Activated T-cell treated with anti-CD3 and anti-CD28 coated beads, Interleukin-2, amount 50 U/mL, for 72 hours (primary cell): ENCODE results near the gene EHMT2. TPM values are rescaled to one million over a fixed set of nuclear protein-coding genes. Genes with fewer than 3 reads are reported as not detected.
"Not testable (repeated sequence)": the region's sequence is repeated elsewhere in the genome, so short reads cannot be mapped to it uniquely, and the experiment has no call there.

Experiments used
- ATAC-seq, 2 donors: fragments of 150-1000 bp; cut with Tn5 transposase; replicated peaks in 1 of 2; 2 replicates each; pipeline ENCODE4 v1.10.0; 2021; ENCODE audit warnings: moderate library complexity in 2 of 2, mild to moderate bottlenecking in 1 of 2
- DNase-seq, 2 donors: peaks; one replicate each; pipeline ENCODE4 v3.0.0; 2021 to 2022; ENCODE audit warnings: mixed read lengths in 1 of 2
- H3K27ac Mint-ChIP-seq: one replicate; pipeline ENCODE4 v1.8.0; 2022; ENCODE audit warnings: mild to moderate bottlenecking, moderate library complexity, mixed read lengths
- H3K27me3 Mint-ChIP-seq: one replicate; pipeline ENCODE4 v1.8.0; 2022; ENCODE audit warnings: low read depth, mixed read lengths
- H3K36me3 Mint-ChIP-seq, 2 donors: one replicate each; pipeline ENCODE4 v1.8.0; 2022; ENCODE audit warnings: mixed read lengths in 2 of 2, mild to moderate bottlenecking in 1 of 2; ENCODE audit not compliant: insufficient read depth in 2 of 2
- H3K4me1 Mint-ChIP-seq: one replicate; pipeline ENCODE4 v1.8.0; 2022; ENCODE audit warnings: low read depth, mixed read lengths
- H3K4me3 Mint-ChIP-seq, 2 donors: one replicate each; pipeline ENCODE4 v1.8.0; 2022; ENCODE audit warnings: mild to moderate bottlenecking in 2 of 2, mixed read lengths in 2 of 2, moderate library complexity in 2 of 2
- H3K9me3 Mint-ChIP-seq, 2 donors: one replicate each; pipeline ENCODE4 v1.8.0; 2022; ENCODE audit warnings: mixed read lengths in 2 of 2
- total RNA-seq, 2 donors: library from RNA; stranded (reverse); gene quantifications; one replicate each; pipeline ENCODE4 v1.2.3, GENCODE V29; 2022

EHMT2 gene
- total RNA-seq, 2 donors from 2014 or later: 49.2 to 64.7 TPM

DNA sequence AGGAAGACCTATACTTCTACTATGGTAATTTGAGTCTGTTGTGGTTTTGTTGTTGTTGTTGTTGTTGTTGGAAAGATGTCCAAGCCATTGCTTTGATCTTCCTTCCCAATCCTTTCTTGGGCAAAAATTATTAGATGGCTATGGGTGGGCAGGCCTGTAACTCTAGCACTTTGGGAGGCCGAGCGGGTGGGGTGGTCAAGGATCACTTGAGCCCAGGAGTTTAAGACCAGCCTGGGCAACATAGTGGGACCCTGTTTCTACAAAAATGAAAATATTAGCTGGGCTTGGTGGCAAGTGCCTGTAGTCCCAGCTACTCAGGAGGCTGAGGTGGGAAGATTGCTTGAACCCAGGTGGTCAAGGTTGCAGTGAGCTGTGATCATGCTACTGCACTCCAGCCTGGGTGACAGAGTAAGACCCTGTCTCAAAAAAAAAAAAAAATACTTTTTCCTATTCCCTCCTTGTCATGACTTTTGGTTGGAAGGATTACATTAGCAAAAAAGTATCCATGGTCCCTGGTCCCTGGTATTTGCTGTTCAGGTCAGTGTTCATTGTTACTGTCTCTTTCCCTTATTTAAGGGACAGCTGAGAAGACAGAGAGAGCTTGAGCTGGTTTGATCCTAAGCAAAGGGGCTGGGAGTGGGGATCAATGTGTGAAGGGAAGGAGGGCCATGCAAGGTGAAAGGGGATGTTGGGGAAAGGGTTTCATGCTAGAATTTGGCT is 46.6 kb downstream of the EHMT2 start:
- ATAC-seq: no peak
- DNase-seq: no peak
- H3K4me3 Mint-ChIP-seq: no peak overlapping the region
- no peaks in the 10 kb centered on the region for H3K9me3 Mint-ChIP-seq
- H3K4me1 Mint-ChIP-seq: no peaks in the 10 kb centered on the region
- no peak overlapping the region for H3K27ac Mint-ChIP-seq
- no peaks in the 10 kb centered on the region for H3K36me3 Mint-ChIP-seq
- H3K27me3 Mint-ChIP-seq: no peaks in the 10 kb centered on the region

DNA sequence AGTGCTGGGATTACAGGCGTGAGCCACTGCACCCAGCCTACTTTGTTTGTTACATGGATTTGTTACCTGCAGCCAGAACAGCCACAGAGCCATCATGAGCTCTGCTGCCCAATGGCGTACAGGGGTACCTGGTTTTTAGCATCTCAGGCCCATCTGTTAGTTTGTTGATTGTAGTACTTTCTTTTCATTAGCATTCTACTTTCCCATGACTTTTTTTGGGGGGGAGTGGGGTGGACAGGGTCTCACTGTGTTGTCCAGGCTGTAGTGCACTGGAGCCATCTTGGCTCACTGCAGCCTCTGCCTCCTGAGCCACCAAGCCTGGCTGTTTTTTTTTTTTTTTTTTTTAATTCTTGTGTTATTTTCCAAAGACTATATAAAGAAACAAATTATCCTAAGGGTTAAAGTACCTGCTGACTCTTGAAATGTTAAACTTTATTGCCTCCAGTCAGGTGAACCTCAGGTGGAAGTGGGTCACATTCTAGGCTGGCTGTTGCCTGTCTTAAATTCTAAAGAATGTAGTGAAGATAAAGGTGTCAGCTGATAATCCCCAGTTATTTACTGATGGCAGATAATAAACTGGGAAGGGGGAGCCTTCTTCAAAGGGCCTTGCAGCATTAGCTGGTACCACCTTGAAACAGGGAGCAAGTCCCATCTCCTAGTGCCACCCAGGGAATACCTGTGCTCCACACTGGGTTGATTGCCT is 50.1 kb downstream of the EHMT2 start:
- ATAC-seq: no peak
- H3K9me3 Mint-ChIP-seq: no peaks in the 10 kb centered on the region
- DNase-seq: no peak
- H3K4me1 Mint-ChIP-seq: peaks cover 7% of the 10 kb centered on the region
- H3K4me3 Mint-ChIP-seq: no peak overlapping the region
- no peak overlapping the region for H3K27ac Mint-ChIP-seq
- no peaks in the 10 kb centered on the region for H3K27me3 Mint-ChIP-seq
- H3K36me3 Mint-ChIP-seq: no peaks in the 10 kb centered on the region

DNA sequence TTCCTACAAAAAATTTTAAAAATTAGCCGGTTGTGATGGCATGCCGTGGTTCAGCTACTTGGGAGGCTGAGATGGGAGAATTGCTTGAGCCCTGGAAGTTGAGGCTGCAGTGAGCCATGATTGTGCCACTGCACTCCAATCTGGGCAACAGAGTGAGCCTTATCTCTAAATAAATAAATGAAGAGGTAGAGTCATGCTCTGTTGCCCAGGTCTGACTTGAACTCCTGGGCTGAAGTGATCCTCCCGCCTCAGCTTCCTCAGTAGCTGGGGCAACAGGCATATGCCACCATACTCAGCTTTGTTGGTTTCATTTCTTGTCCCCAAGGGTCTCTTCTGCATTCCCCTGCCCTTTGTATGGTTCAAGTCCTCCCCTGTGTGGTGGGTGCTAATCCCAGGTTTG is 53.0 kb downstream of the EHMT2 start:
- Mint-ChIP-seq H3K9me3 (no peaks in the 10 kb centered on the region), H3K4me3 (no peak overlapping the region), H3K27me3 (no peaks in the 10 kb centered on the region), H3K4me1 (peaks cover 9% of the 10 kb centered on the region), H3K27ac (no peak overlapping the region), H3K36me3 (peaks cover 0 to 15% of the 10 kb centered on the region in 2 donors)
- no peak for DNase-seq
- ATAC-seq: no peak

DNA sequence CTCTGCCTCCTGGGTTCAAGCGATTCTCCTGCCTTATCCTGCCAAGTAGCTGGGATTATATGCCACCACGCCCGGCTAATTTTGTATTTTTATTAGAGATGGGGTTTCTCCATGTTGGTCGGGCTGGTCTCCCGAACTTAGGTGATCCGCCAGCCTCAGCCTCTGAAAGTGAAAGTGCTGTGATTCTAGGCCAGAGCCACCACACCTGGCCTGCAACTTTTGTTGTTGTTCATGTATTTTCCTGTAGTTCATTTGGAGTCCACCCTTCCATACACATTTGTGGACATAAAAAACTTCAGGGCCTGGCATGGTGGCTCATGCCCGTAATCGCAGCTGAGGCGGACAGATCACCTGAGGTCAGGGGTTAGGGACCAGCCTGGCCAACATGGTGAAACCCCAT is 55.4 kb downstream of the EHMT2 start:
- Mint-ChIP-seq H3K27me3 (no peaks in the 10 kb centered on the region), H3K9me3 (no peaks in the 10 kb centered on the region), H3K4me3 (no peak overlapping the region), H3K4me1 (peaks cover 33% of the 10 kb centered on the region), H3K36me3 (peaks cover 6 to 25% of the 10 kb centered on the region in 2 donors), H3K27ac (no peak overlapping the region)
- ATAC-seq (no peak), DNase-seq (no peak)

DNA sequence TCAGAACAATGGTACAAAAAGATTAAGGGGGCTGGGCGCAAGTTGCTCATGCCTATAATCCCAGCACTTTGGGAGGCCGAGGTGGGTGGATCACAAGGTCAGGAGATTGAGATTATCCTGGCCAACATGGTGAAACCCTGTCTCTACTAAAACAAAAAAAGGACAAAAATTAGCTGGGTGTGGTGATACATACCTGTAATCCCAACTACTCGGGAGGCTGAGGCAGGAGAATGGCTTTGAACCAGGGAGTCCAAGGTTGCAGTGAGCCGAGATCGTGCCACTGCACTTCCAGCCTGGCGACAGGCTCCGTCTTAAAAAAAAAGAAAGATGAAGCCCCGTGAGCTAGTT is 57.7 kb downstream of the EHMT2 start:
- Mint-ChIP-seq H3K36me3 (peaks cover 21 to 44% of the 10 kb centered on the region in 2 donors), H3K4me1 (peaks cover 38% of the 10 kb centered on the region), H3K27ac (peak overlapping the region; percentile 88)
- H3K4me3 Mint-ChIP-seq, H3K27me3 Mint-ChIP-seq, H3K9me3 Mint-ChIP-seq, DNase-seq, ATAC-seq: not testable (repeated sequence)

DNA sequence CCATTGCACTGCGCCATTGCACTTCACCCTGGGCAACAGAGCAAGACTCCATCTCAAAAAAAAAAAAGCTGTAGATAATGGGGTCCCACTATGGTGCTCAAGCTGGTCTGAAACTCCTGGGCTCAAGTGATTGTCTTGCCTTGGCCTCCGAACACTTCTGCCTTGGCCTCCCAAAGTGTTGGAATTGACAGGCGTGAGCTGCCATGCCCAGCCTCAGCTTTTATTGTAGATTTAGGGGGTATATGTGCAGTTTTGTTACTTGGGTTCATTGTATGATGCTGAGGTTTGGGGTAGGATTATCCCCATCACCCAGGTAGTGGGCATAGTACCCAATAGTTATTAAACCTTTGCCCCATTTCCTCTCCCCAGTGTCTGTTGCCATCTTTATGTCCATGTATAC is 58.5 kb downstream of the EHMT2 start:
- H3K27ac Mint-ChIP-seq: peak overlapping the region; percentile 88
- no peaks in the 10 kb centered on the region for H3K9me3 Mint-ChIP-seq
- no peak for DNase-seq
- peak overlapping the region; percentile 37 to 86 for H3K4me3 Mint-ChIP-seq
- H3K4me1 Mint-ChIP-seq: peaks cover 43% of the 10 kb centered on the region
- H3K27me3 Mint-ChIP-seq: no peaks in the 10 kb centered on the region
- peaks cover 23 to 46% of the 10 kb centered on the region in 2 donors for H3K36me3 Mint-ChIP-seq
- no peak for ATAC-seq

DNA sequence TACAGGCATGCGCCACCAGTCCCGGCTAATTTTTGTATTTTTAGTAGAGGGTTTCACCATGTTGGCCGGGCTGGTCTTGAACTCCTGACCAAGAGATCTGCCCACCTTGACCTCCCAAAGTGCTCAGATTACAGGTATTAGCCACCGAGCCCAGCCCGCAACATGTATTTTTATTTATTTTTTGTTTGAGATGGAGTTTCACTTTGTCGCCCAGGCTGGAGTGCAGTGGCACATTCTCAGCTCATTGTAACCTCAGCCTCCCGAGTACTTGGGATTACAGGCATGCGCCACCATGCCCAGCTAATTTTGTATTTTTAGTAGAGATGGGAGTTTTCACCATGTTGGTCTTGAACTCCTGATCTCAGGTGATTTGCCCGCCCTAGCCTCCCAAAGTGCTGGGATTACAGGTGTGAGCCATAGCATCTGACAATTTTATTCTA is 59.4 kb downstream of the EHMT2 start:
- Mint-ChIP-seq H3K4me1 (peaks cover 48% of the 10 kb centered on the region), H3K36me3 (peaks cover 23 to 46% of the 10 kb centered on the region in 2 donors), H3K4me3 (peak overlapping the region; percentile 86 to 97)
- DNase-seq, H3K9me3 Mint-ChIP-seq, H3K27me3 Mint-ChIP-seq, ATAC-seq, H3K27ac Mint-ChIP-seq: not testable (repeated sequence)

DNA sequence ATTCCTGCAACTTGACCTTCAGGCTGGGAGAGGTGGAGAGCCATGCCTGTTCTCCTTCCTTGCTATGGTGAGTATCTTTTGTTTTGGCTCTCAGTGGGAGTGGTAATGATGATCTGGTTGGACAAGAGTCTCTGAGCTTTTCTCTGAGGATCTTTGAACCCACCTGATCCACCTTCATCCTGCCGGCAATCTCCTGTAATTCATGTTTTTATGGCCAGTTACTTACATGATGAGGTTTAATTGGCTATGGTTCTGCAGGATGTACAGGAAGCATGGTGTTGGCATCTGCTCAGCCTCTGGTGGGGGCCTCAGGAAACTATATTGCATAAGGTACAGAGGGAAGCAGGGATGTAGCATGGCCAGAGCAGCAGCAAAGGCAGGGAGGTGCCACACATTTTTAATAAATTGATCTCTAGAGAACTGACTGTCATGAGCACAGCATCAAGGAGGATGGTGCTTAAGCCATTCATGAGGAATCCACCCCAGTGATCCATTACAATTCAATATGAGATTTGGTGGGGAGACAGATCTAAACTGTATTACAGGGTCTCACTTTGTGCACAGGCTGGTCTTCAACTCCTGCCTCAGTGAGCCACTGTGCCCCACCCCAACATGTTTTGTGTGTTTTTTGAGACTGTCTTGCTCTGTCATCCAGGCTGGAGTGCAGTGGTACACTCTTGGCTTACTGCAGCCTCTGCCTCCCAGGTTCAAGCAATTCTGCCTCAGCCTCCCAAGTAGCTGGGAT is 60.0 kb downstream of the EHMT2 start:
- Mint-ChIP-seq H3K36me3 (peaks cover 23 to 46% of the 10 kb centered on the region in 2 donors), H3K9me3 (no peaks in the 10 kb centered on the region), H3K27ac (peak overlapping the region; percentile 97), H3K4me3 (peak overlapping the region; percentile 86 to 97), H3K4me1 (peaks cover 54% of the 10 kb centered on the region), H3K27me3 (no peaks in the 10 kb centered on the region)
- DNase-seq (no peak), ATAC-seq (no peak)

DNA sequence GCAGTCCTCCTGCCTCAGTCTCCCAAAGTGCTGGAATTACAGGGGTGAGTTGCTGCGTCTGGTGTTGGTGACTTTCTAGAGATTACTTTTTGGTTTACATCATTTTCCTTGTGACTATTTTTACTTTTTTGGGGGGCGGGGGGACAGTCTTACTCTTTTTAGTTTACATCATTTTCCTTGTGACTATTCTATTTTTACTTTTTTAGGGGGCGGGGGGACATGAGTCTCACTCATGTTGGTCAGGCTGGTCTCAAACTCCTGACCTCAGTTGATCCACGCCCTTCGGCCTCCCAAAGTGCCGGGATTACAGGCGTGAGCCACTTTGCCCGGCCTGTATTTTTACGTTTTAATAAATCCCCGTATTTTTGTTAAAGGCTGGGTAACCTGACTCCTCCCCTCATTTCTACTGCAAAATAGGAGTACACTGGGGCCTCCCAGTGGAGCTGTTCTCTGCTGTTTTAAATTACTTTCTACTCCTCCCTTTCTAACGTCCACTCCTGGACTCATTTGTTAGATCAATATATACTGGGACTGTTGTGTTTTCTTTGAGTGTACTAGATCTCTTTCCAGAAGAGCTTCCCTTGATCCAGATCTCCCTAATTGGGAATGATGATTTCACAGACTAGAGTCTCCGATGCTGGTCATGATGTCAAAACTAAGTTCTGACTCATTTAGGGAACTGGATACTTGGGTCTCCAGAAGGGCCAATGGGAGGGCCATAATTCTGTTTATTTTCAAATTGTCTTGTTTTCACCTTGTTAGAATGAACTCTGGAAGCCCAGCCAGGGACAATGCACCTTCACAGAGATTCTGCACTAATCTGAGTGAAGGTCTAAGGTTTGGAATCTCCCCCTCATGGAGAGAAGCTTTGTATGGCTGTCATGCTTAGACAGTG is 60.8 kb downstream of the EHMT2 start:
- Mint-ChIP-seq H3K4me3 (peak overlapping the region; percentile 86 to 97), H3K27me3 (no peaks in the 10 kb centered on the region), H3K27ac (peak overlapping the region; percentile 97), H3K9me3 (no peaks in the 10 kb centered on the region), H3K36me3 (peaks cover 23 to 46% of the 10 kb centered on the region in 2 donors), H3K4me1 (peaks cover 54% of the 10 kb centered on the region)
- DNase-seq: no peak
- ATAC-seq: no peak

DNA sequence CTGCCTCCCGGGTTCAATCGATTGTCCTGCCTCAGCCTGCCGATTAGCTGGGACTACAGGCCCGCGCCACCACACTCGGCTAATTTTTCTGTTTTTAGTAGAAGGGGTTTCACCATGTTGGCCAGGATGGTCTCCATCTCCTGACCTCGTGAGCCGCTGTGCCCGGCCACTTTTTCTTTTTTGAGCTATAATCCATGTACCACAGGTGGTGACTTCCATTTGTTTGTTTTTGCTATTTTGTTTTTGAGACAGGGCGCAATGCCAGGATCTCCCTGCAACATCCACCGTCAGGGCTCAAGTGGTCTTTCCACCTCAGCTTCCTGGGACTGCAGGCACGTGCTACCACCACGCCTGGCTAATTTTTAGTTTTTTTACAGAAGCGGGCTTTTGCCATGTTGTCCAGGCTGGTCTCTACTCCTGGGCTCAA is 61.4 kb downstream of the EHMT2 start:
- H3K4me3 Mint-ChIP-seq: peak overlapping the region; percentile 86 to 97
- ATAC-seq: no peak
- DNase-seq: no peak
- peaks cover 56% of the 10 kb centered on the region for H3K4me1 Mint-ChIP-seq
- peak overlapping the region; percentile 97 for H3K27ac Mint-ChIP-seq
- H3K36me3 Mint-ChIP-seq: peaks cover 23 to 44% of the 10 kb centered on the region in 2 donors
- H3K9me3 Mint-ChIP-seq: no peaks in the 10 kb centered on the region
- no peaks in the 10 kb centered on the region for H3K27me3 Mint-ChIP-seq

DNA sequence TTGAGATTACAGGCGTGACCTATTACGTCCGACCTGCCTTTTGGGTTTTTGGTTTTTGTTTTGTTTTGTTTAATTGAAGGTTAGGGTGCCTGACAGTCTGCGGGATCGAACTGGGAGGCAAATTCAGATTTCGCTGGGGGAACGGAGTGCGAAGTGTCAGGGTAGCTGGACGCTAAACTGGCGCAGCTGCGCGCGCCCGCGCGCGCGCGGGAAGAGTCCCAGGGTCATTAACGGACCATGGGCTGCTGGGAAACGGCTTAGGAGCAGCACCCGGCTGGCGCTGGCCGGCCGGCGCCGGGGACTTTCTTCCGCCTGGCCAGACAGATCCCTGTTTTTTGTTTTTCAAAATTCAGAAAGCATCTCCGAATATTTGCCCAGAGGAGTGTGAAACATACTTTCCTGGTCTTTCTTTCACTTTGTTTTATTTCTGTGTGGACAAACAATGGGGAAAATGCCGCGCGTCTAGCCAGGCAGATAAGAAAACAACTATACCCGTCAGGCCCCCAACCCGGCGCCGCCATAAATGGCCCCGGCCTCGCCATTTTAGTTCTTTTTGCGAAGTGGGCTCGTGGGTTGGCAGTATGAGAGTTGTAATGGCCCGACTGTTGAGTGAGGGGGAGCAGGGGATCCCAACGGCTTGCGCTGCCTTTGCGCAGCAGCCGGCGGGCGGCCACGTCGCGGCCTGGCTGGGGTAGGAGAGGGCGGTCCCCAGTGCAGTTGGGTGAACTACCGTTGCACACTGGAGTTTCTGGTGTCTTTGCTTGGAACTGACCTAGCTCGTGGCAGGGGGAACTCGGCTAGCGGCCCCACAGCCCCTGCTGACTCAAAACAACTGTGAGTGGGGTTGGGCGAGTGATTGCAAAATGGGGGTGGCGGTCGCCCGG is 62.9 kb downstream of the EHMT2 start:
- no peaks in the 10 kb centered on the region for H3K9me3 Mint-ChIP-seq
- peaks cover 68% of the 10 kb centered on the region for H3K4me1 Mint-ChIP-seq
- peak overlapping the region; percentile 97 for H3K27ac Mint-ChIP-seq
- DNase-seq (peak; percentile 80 to 83), ATAC-seq (peak; percentile 65)
- no peaks in the 10 kb centered on the region for H3K27me3 Mint-ChIP-seq
- peak overlapping the region; percentile 86 to 97 for H3K4me3 Mint-ChIP-seq
- peaks cover 25 to 36% of the 10 kb centered on the region in 2 donors for H3K36me3 Mint-ChIP-seq
